T-helper 17 cell (primary cell): Measurements from ENCODE around the gene GEN1. TPM values are rescaled to one million over a fixed set of nuclear protein-coding genes. Genes with fewer than 3 reads are reported as not detected.

Source experiments
- ATAC-seq: fragments of 150-1000 bp; cut with Tn5 transposase; 2 replicates; pipeline ENCODE4 v1.10.0; 2021; ENCODE audit warnings: mild to moderate bottlenecking, moderate library complexity
- DNase-seq, 3 donors: peaks; one replicate each; pipeline versions ENCODE4 v3.0.0 to v3.0.0-alpha.2; 2020 to 2021
- H3K9me3 ChIP-seq: one replicate; pipeline ENCODE4 v1.7.0; 2013; ENCODE audit warnings: low read length, mild to moderate bottlenecking; ENCODE audit not compliant: control insufficient read depth, poor library complexity, severe bottlenecking
- H3K27ac Mint-ChIP-seq: one replicate; pipeline ENCODE4 v1.8.0; 2022; ENCODE audit warnings: mild to moderate bottlenecking, moderate library complexity, mixed read lengths
- H3K27me3 Mint-ChIP-seq: one replicate; pipeline ENCODE4 v1.8.0; 2022; ENCODE audit warnings: mixed read lengths
- H3K36me3 Mint-ChIP-seq: one replicate; pipeline ENCODE4 v1.8.0; 2022; ENCODE audit warnings: low read depth, mixed read lengths
- H3K4me1 Mint-ChIP-seq: one replicate; pipeline ENCODE4 v1.8.0; 2022; ENCODE audit warnings: mild to moderate bottlenecking, mixed read lengths
- H3K4me3 Mint-ChIP-seq: one replicate; pipeline ENCODE4 v1.8.0; 2022; ENCODE audit warnings: mild to moderate bottlenecking, moderate library complexity, mixed read lengths
- total RNA-seq, 4 donors: library from RNA in 2 of 4; stranded (reverse) in 2 of 4; gene quantifications; one replicate each; pipeline ENCODE4 v1.2.3 and lab custom pipeline; 2022 to 2026

GEN1 gene
- total RNA-seq, 2 donors from 2014 or later = 7.2 to 10.7 TPM

DNA sequence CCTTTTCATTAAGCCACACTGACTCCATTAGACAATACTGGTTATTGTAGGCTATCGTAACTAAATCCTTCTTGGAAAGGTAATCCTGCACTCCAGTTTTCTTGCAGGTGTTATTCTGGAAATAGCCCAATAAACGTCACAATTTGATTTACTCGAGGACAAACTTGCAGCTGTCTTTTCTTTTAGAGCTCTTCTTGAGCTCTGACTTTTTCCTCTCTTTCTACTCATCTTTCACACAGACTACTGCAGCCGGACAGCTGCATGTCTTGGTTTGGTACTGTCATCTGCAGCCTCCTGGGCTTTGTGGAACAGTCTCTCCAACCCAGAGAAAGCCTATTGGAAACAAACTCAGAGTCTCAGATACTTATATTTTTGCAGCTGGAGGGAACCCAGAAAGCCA, 39.4 kb downstream of the GEN1 start:
- no peak overlapping the region for H3K27ac Mint-ChIP-seq
- H3K4me3 Mint-ChIP-seq = no peak overlapping the region
- no peaks in the 10 kb centered on the region for H3K9me3 ChIP-seq
- ATAC-seq = no peak
- DNase-seq = no peak
- H3K27me3 Mint-ChIP-seq = peaks cover 58% of the 10 kb centered on the region
- H3K4me1 Mint-ChIP-seq = no peaks in the 10 kb centered on the region
- no peaks in the 10 kb centered on the region for H3K36me3 Mint-ChIP-seq

GRCh38 chr2:17793803-17794354, 39.9 kb downstream of the GEN1 start:
- Mint-ChIP-seq H3K27ac (no peak overlapping the region), H3K27me3 (peaks cover 60% of the 10 kb centered on the region), H3K4me3 (no peak overlapping the region), H3K36me3 (no peaks in the 10 kb centered on the region), H3K4me1 (no peaks in the 10 kb centered on the region)
- no peak for DNase-seq
- no peaks in the 10 kb centered on the region for H3K9me3 ChIP-seq
- ATAC-seq = no peak

GRCh38 chr2:17795309-17795708, 41.4 kb downstream of the GEN1 start:
- Mint-ChIP-seq H3K27me3 (peaks cover 67% of the 10 kb centered on the region), H3K4me3 (no peak overlapping the region), H3K27ac (no peak overlapping the region), H3K4me1 (peaks cover 5% of the 10 kb centered on the region), H3K36me3 (no peaks in the 10 kb centered on the region)
- DNase-seq (no peak), ATAC-seq (no peak)
- no peaks in the 10 kb centered on the region for H3K9me3 ChIP-seq

DNA sequence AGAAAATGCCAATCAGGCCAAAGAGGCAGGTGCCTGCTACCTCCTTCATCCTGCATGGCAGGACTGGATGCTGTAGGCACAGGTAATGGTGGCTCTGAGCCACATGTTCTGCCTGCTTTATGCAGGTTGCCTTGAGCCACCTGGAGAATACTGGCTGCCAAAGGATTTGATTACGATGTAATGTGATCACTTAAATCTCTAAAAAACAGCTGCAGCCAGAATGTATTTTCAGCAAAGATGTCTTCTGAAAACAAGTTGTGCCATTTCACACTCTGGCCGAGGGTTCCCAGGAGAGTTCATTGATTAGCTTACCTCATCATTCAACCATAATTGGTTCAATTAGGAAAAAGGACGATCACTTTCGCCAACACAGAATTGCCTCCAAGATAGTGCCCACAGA, 44.4 kb downstream of the GEN1 start:
- no peaks in the 10 kb centered on the region for H3K9me3 ChIP-seq
- no peak for ATAC-seq
- Mint-ChIP-seq H3K4me1 (peaks cover 5% of the 10 kb centered on the region), H3K27me3 (peaks cover 43% of the 10 kb centered on the region), H3K27ac (no peak overlapping the region), H3K36me3 (no peaks in the 10 kb centered on the region), H3K4me3 (no peak overlapping the region)
- no peak for DNase-seq

- ATAC-seq (no peak), DNase-seq (no peak)
- H3K27me3 Mint-ChIP-seq = peaks cover 42% of the 10 kb centered on the region
- H3K36me3 Mint-ChIP-seq = no peaks in the 10 kb centered on the region
- H3K27ac Mint-ChIP-seq = no peak overlapping the region
- no peaks in the 10 kb centered on the region for H3K9me3 ChIP-seq
- peaks cover 8% of the 10 kb centered on the region for H3K4me1 Mint-ChIP-seq
- H3K4me3 Mint-ChIP-seq = no peak overlapping the region
These were observed 45.6 kb downstream of the GEN1 start for GRCh38 chr2:17799301-17800120.

GRCh38 chr2:17800219-17800618, 46.3 kb downstream of the GEN1 start:
- no peak overlapping the region for H3K27ac Mint-ChIP-seq
- peaks cover 40% of the 10 kb centered on the region for H3K27me3 Mint-ChIP-seq
- no peak overlapping the region for H3K4me3 Mint-ChIP-seq
- H3K4me1 Mint-ChIP-seq = peaks cover 8% of the 10 kb centered on the region
- ATAC-seq (no peak), DNase-seq (no peak)
- H3K36me3 Mint-ChIP-seq = no peaks in the 10 kb centered on the region
- no peaks in the 10 kb centered on the region for H3K9me3 ChIP-seq

DNA sequence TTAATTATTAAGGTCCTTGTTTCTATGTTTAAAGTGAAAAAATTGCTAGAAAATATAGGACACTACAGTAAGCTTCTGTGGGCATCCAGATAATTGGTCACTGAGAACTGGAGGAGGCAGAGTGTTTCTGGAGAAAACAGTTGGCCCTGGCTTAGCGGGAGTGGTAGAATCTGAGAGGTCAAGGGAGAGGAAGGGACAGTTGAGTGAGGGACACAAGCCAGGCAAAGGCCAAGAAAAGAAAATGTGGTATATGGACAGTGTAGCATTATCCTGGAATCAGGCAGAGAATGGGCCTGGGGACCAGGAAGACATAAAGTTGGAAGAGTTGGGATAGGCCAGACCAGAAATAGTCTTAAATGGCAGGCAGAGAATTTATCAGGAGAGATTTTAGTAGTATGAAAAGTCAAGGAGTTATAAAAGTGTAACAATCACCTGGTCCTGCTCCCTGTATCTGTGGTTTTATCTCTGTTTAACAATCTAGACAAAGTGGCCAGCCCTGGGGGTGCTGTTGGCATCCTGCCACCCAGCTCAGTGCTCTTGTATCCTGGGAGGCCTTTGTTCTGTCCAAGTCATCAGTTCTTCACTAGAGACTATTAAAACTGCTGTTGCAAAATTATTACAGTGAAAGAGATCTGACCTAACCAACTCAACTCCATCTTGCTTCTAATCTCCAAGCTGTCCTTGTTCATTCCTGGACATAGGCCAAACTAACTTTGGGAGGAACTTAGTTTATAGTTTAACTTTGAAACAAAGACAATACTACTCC, 46.9 kb downstream of the GEN1 start:
- Mint-ChIP-seq H3K4me1 (peaks cover 8% of the 10 kb centered on the region), H3K4me3 (no peak overlapping the region), H3K27me3 (peaks cover 40% of the 10 kb centered on the region), H3K36me3 (no peaks in the 10 kb centered on the region), H3K27ac (no peak overlapping the region)
- ATAC-seq (no peak), DNase-seq (no peak)
- H3K9me3 ChIP-seq = no peaks in the 10 kb centered on the region

DNA sequence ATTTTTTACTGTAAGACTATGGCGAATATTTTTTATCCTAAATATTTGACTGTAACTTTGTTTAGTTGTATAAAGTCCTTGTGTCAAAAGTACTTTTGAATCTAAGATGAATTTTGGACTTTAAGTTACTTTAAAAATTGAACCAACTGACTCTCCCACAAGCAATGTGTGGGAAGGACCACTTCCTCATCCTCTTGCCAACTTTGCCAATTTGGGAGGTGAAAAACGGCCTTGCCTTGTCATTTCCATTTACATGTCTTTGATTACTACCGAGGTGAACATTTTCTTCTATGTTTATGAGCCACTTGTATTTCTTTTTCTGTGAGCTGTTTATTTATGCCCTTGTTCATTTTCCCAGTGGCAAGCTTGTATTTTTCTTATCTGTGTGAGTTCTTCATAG, 49.6 kb downstream of the GEN1 start:
- Mint-ChIP-seq H3K36me3 (no peaks in the 10 kb centered on the region), H3K4me3 (no peak overlapping the region), H3K27ac (no peak overlapping the region), H3K4me1 (peaks cover 8% of the 10 kb centered on the region), H3K27me3 (peaks cover 41% of the 10 kb centered on the region)
- DNase-seq (no peak), ATAC-seq (no peak)
- no peaks in the 10 kb centered on the region for H3K9me3 ChIP-seq

DNA sequence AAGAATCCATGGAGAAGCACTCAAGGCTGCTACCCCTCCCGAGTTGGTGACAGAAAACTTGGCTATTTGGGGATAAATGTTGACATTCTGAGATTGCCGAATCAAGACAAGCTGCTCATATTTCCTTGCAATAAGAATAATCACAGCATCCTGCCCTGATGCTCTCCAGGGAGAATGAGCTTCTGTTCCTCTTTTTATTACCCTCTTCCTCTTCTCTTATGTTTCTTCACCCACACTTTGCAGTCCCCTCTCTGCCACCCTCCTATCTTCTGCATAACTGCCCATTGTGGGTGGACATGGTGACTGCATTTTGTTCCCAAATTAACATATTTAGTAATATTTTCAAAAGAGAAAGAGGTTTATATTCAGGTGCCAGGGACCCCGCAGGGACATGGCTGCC, 50.4 kb downstream of the GEN1 start:
- Mint-ChIP-seq H3K36me3 (no peaks in the 10 kb centered on the region), H3K4me1 (peaks cover 4% of the 10 kb centered on the region), H3K27ac (no peak overlapping the region), H3K27me3 (peaks cover 39% of the 10 kb centered on the region), H3K4me3 (no peak overlapping the region)
- ATAC-seq (peak; percentile 57), DNase-seq (no peak)
- no peaks in the 10 kb centered on the region for H3K9me3 ChIP-seq

- no peak overlapping the region for H3K4me3 Mint-ChIP-seq
- H3K9me3 ChIP-seq = no peaks in the 10 kb centered on the region
- H3K27me3 Mint-ChIP-seq = peaks cover 43% of the 10 kb centered on the region
- no peak overlapping the region for H3K27ac Mint-ChIP-seq
- ATAC-seq = no peak
- no peak for DNase-seq
- H3K4me1 Mint-ChIP-seq = peaks cover 3% of the 10 kb centered on the region
- no peaks in the 10 kb centered on the region for H3K36me3 Mint-ChIP-seq
These were observed 51.2 kb downstream of the GEN1 start for GRCh38 chr2:17805166-17805565.

DNA sequence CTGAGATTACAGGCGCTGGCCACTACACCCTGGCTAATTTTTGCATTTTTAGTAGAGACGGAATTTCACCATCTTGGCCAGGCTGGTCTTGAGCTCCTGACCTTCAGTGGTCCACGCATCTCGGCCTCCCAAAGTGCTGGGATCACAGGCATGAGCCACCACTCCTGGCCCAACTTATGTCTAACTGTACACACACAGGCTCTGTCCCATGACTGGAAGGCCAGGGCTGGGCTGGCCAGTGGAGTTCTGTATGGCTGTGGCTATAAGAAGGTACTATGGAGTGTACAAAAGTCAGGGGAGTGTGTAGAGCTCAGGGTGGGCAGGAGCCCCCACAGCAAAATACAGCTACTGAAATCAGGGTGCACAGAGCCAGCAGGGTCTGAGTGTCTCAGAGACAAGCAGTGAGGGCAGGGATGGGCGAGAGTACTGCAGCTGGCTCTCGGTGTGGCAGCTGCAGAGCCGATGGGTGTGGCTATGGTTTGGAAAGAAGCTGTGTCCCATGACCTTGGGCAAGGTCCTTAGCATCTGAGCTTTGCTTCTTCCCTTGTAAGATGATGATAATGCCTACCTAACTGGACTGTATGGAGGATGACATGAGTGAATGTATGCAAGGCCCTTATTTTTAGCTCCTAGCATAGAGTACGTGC, 51.9 kb downstream of the GEN1 start:
- DNase-seq (no peak), ATAC-seq (no peak)
- H3K9me3 ChIP-seq = no peaks in the 10 kb centered on the region
- peaks cover 43% of the 10 kb centered on the region for H3K27me3 Mint-ChIP-seq
- H3K27ac Mint-ChIP-seq = no peak overlapping the region
- H3K4me3 Mint-ChIP-seq = no peak overlapping the region
- H3K36me3 Mint-ChIP-seq = no peaks in the 10 kb centered on the region
- peaks cover 3% of the 10 kb centered on the region for H3K4me1 Mint-ChIP-seq

DNA sequence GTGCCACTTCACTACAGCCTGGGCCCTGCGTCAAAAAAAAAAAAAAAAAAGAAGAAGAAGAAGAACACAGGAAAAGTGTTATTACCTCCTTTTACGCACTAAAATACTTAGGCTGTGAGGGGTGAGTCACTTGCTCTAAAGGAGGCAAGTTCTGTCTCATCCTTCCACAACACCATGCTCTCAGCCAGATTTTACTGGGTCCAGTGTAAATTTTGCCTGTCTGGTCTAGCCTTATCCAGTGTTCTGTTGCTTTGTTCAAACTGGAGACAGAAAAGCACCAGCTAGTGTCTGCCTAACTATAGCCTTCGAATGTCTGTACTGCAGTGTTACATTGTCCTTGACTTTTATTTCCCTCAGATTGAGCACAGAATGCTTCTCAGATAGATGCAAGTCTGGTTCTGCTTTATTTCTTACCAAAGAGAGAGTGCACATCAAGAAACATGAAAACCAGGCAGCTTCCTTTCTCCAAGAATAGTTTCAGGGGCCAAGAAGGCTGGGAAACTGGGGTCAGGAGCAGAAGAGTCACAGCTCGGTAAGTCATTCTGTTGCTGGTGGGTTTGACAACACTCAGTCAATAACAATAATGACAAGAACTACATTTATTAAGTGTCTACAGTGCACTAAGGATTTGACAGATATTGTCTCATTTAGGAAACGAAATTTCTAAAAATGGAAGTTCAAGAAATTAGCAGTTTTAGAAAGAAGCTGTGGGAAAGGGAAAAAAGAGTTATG, 59.2 kb downstream of the GEN1 start:
- H3K4me3 Mint-ChIP-seq = no peak overlapping the region

More for the DNA sequence above, 59.2 kb downstream of the GEN1 start:
- no peak for DNase-seq
- Mint-ChIP-seq H3K36me3 (no peaks in the 10 kb centered on the region), H3K4me1 (no peaks in the 10 kb centered on the region), H3K27me3 (peaks cover 60% of the 10 kb centered on the region), H3K27ac (no peak overlapping the region)
- no peak for ATAC-seq
- no peaks in the 10 kb centered on the region for H3K9me3 ChIP-seq
